Small intestine (tissue), 7 donors: Measurements from ENCODE around the gene FGGY. TPM values are rescaled to one million over a fixed set of nuclear protein-coding genes. Genes with fewer than 3 reads are reported as not detected.

Source experiments
- DNase-seq, 2 donors: peaks; one replicate each; pipeline versions ENCODE4 v3.0.0 to v3.0.0-alpha.2; 2013
- FAIRE-seq: peaks from 2 replicates; lab custom pipeline; 2012; peaks lifted over from hg19 to GRCh38; lab: Jason Lieb, UNC
- H3K27ac ChIP-seq, 3 donors: one replicate each; pipeline ENCODE4 v1.5.1; 2013; ENCODE audit warnings: low read length in 2 of 3, mild to moderate bottlenecking in 2 of 3, control low read depth in 1 of 3, inconsistent platforms in 1 of 3, low read depth in 1 of 3, moderate library complexity in 1 of 3
- H3K27me3 ChIP-seq, 3 donors: one replicate each; pipeline ENCODE4 v1.6.1; 2013; ENCODE audit warnings: low read length in 3 of 3, inconsistent platforms in 1 of 3; ENCODE audit not compliant: control insufficient read depth in 3 of 3, insufficient read depth in 3 of 3
- H3K36me3 ChIP-seq, 3 donors: one replicate each; pipeline ENCODE4 v1.6.1; 2013; ENCODE audit warnings: low read length in 3 of 3, inconsistent platforms in 1 of 3, low read depth in 1 of 3, mild to moderate bottlenecking in 1 of 3, moderate library complexity in 1 of 3; ENCODE audit not compliant: control insufficient read depth in 3 of 3, insufficient read depth in 2 of 3
- H3K4me1 ChIP-seq, 3 donors: one replicate each; pipeline ENCODE4 v1.6.1; 2013; ENCODE audit warnings: low read length in 2 of 3, inconsistent platforms in 1 of 3, low read depth in 1 of 3, mild to moderate bottlenecking in 1 of 3, moderate library complexity in 1 of 3; ENCODE audit not compliant: control insufficient read depth in 3 of 3, insufficient read depth in 2 of 3
- H3K4me3 ChIP-seq, 3 donors: one replicate each; pipeline ENCODE4 v1.5.1; 2013; ENCODE audit warnings: low read length in 3 of 3, control low read depth in 1 of 3, inconsistent platforms in 1 of 3, low read depth in 1 of 3, mild to moderate bottlenecking in 1 of 3, moderate library complexity in 1 of 3
- H3K9me3 ChIP-seq, 2 donors: one replicate each; pipeline ENCODE4 v1.6.1; 2013; ENCODE audit warnings: low read depth in 1 of 2, low read length in 1 of 2; ENCODE audit not compliant: control insufficient read depth in 2 of 2, insufficient read depth in 1 of 2
- WGBS, 3 donors: extraction: QIAGEN DNeasy Blood & Tissue Kit; methylation state at CpG; one replicate each; pipeline ENCODE4 v1.1.7; 2013; 5-methylcytosine and 5-hydroxymethylcytosine counted together
- polyA plus RNA-seq, 4 donors: library from polyadenylated mRNA; stranded (reverse) in 3 of 4; unstranded in 1 of 4; fragments of 200-250 nt in 3 of 4; fragments of 120-200 nt in 1 of 4; gene quantifications; one replicate each; pipeline versions ENCODE4 v1.2.1 to v1.2.3, GENCODE V29; 2013
- donor health status: healthy with polysubstance abuse.
- donor health status: control.
- donor health status: control.
- donor health status: Bipolar disorder and iron deficiency.
- donor health status: healthy.

Gene FGGY
- polyA plus RNA-seq, 4 donors: 12.3 to 28.0 (median 15.0) TPM

DNA sequence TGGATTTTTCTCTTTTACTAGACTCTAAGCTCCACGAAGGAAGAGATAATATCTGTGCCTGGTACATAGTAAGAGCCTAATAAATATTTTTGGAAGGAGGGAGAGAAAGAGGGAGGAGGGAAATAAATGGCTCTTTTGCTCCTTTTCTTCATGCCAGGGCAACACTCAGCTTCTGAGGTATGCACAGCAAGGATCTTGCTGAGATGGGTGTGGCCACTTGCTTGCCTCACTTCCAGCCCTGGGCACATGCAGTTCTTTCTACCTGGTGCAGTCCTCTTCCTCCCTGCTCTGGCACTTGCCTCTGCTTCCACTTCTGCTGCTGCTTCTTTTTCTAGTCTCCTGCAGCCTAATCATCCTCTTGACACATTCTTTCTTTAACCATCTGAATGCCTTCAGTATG, 148.1 kb downstream of the FGGY start:
- FAIRE-seq: no peak
- WGBS, 3 donors: 44 to 68% (median 62%) methylated on average over 1 of the region's 1 CpG
- no peaks in the 10 kb centered on the region for H3K27me3 ChIP-seq
- H3K4me3 ChIP-seq: no peak overlapping the region
- peak in 1 of 2 donors; percentile 74 for DNase-seq
- H3K36me3 ChIP-seq: no peaks in the 10 kb centered on the region
- no peak overlapping the region for H3K27ac ChIP-seq
- no peaks in the 10 kb centered on the region for H3K9me3 ChIP-seq
- peaks cover 0 to 2% (median 0%) of the 10 kb centered on the region in 3 donors for H3K4me1 ChIP-seq

DNA sequence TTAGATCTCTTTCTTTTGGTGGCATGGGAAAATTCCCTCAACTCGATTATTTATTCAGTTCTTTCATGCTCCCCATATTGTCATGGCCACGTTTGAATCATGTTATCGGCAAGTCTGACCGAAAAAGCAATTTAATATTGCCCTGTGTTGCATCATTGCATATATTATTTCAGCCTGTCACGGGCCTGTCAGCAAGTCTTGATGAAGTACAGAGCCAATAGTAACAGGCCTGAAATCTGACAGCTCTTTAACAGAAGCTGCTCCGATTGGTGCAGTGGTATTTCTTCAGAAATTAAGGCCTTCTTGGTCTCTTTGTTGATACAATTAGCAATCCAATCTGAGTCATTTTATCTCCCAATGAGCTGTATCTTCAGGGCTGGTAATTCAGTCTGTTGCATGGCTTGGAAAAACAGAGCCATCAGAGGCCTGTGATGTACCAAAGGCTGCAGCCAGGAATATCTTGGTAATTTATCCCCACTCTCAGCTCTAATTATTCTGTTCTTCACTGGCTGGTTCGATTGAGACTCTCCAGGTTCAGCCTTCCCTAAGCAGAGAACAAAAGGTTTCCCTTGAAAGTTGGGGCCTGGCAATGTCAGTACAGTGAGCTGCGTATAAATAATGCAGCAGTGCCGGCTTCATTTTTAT, 149.5 kb downstream of the FGGY start:
- H3K4me1 ChIP-seq: peaks cover 0 to 2% (median 0%) of the 10 kb centered on the region in 3 donors
- no peak for DNase-seq
- no peaks in the 10 kb centered on the region for H3K9me3 ChIP-seq
- no peak overlapping the region for H3K27ac ChIP-seq
- WGBS, 3 donors: 79 to 84% (median 81%) methylated on average over 9 of the region's 9 CpGs
- H3K36me3 ChIP-seq: no peaks in the 10 kb centered on the region
- H3K27me3 ChIP-seq: no peaks in the 10 kb centered on the region
- FAIRE-seq: no peak
- no peak overlapping the region for H3K4me3 ChIP-seq

GRCh38 chr1:59452026-59452425, 155.1 kb downstream of the FGGY start:
- 91 to 92% (median 92%) methylated on average over 1 of the region's 1 CpG for WGBS, 3 donors
- H3K9me3 ChIP-seq: peaks cover 0 to 1% of the 10 kb centered on the region in 2 donors
- H3K4me3 ChIP-seq: no peak overlapping the region
- FAIRE-seq (no peak), DNase-seq (no peak)
- H3K36me3 ChIP-seq: no peaks in the 10 kb centered on the region
- no peaks in the 10 kb centered on the region for H3K27me3 ChIP-seq
- H3K4me1 ChIP-seq: peaks cover 0 to 5% (median 0%) of the 10 kb centered on the region in 3 donors
- H3K27ac ChIP-seq: no peak overlapping the region

GRCh38 chr1:59452559-59452958, 155.7 kb downstream of the FGGY start:
- Histone ChIP-seq H3K4me1 (peaks cover 0 to 5% (median 0%) of the 10 kb centered on the region in 3 donors), H3K36me3 (no peaks in the 10 kb centered on the region), H3K27me3 (no peaks in the 10 kb centered on the region), H3K4me3 (no peak overlapping the region), H3K27ac (no peak overlapping the region), H3K9me3 (peaks cover 0 to 1% of the 10 kb centered on the region in 2 donors)
- FAIRE-seq (no peak), DNase-seq (no peak)
- WGBS, 3 donors: 93 to 97% (median 96%) methylated on average over 1 of the region's 1 CpG

DNA sequence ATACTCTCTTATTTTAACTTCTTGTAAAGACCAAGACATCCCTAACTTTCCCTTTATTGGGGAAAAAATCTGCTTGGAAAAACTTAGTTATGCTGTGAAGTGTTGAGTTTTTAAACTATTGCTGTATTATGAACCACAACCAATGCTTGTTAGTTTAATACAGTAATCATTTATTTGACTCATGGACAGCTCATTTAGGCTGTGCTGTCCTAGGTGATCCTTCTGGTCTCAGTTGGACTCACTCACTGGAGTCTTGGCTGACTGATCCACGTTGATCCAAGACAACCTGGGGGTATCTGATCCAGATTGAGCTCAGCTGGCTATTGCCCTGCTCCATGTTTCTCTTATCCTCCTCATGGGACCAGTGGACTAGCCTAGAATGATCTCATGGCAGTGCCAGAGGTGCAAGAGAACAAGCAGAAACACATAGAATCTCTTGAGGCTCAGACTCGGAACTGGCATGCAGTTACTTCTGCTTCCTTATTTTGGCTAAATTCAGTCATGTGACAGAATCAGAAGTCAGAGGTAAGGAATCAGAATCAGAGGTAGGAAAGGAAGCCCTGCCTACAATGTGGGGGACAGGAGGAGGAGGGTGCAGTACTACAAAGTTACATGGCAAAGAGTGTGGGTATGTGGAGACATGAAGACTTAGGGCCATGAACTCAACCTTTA, 156.5 kb downstream of the FGGY start:
- peaks cover 0 to 1% of the 10 kb centered on the region in 2 donors for H3K9me3 ChIP-seq
- no peak overlapping the region for H3K4me3 ChIP-seq
- 82 to 90% (median 89%) methylated on average over 2 of the region's 2 CpGs for WGBS, 3 donors
- no peak for FAIRE-seq
- no peaks in the 10 kb centered on the region for H3K27me3 ChIP-seq
- peaks cover 0 to 5% (median 0%) of the 10 kb centered on the region in 3 donors for H3K4me1 ChIP-seq
- no peaks in the 10 kb centered on the region for H3K36me3 ChIP-seq
- no peak overlapping the region for H3K27ac ChIP-seq
- no peak for DNase-seq

GRCh38 chr1:59455206-59455605, 158.3 kb downstream of the FGGY start:
- DNase-seq (peak in 1 of 2 donors; percentile 55), FAIRE-seq (no peak)
- H3K4me3 ChIP-seq: no peak overlapping the region
- H3K36me3 ChIP-seq: peaks cover 0 to 4% (median 0%) of the 10 kb centered on the region in 3 donors
- H3K4me1 ChIP-seq: peaks cover 0 to 5% (median 0%) of the 10 kb centered on the region in 3 donors
- 26 to 66% (median 38%) methylated on average over 2 of the region's 2 CpGs for WGBS, 3 donors
- H3K27me3 ChIP-seq: no peaks in the 10 kb centered on the region
- H3K27ac ChIP-seq: no peak overlapping the region
- H3K9me3 ChIP-seq: peaks cover 1 to 7% of the 10 kb centered on the region in 2 donors

DNA sequence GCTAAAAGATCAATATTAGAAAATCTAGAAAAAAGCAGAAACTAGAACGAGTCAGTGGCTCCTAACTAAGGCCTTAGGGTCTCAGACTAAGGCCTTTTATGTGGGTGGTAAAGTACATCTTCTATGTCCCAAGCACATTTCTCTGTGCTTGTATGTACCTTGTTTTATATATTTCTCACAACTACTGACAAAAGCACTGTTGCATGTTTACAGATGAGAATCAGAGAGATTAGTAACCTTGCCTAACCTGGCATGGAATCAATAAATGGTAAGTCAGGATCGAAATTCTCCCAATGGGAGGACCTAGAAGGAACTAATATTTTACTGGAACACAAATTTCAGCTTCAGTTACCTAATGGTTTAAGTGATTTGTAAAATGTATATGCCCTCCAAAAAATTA, 160.9 kb downstream of the FGGY start:
- Histone ChIP-seq H3K27me3 (no peaks in the 10 kb centered on the region), H3K27ac (no peak overlapping the region), H3K9me3 (peaks cover 0 to 12% of the 10 kb centered on the region in 2 donors), H3K36me3 (peaks cover 0 to 8% (median 0%) of the 10 kb centered on the region in 3 donors), H3K4me1 (peaks cover 0 to 5% (median 0%) of the 10 kb centered on the region in 3 donors), H3K4me3 (no peak overlapping the region)
- WGBS, 3 donors: 86 to 92% (median 91%) methylated on average over 2 of the region's 2 CpGs
- DNase-seq: no peak
- FAIRE-seq: no peak

- Histone ChIP-seq H3K27me3 (no peaks in the 10 kb centered on the region), H3K27ac (no peak overlapping the region), H3K9me3 (peaks cover 0 to 12% of the 10 kb centered on the region in 2 donors), H3K4me1 (peaks cover 0 to 5% (median 0%) of the 10 kb centered on the region in 3 donors), H3K4me3 (no peak overlapping the region), H3K36me3 (peaks cover 0 to 8% (median 0%) of the 10 kb centered on the region in 3 donors)
- FAIRE-seq (no peak), DNase-seq (no peak)
- 88 to 92% (median 91%) methylated on average over 2 of the region's 2 CpGs for WGBS, 3 donors
Observed at GRCh38 chr1:59458884-59459283, 162.0 kb downstream of the FGGY start.
